ENCODE data around the gene FYB1.

Gene FYB1

GRCh38 chr5:39218482-39219402 lies 621 bp downstream of the FYB1 start:
- peak overlapping the region; percentile 45 for H3K4me3 ChIP-seq (ENCODE audit: low read depth, low read length)
- TF ChIP-seq POLR2A (IDR thresholded peaks at IDR 0.05; ENCODE audit: extremely low read depth, insufficient read length) (no peak), MYC (IDR thresholded peaks at IDR 0.05; ENCODE audit: low read depth, low read length) (peak; percentile 77), CTCF (IDR thresholded peaks at IDR 0.05; ENCODE audit: low read depth, low read length) (no peak), MAX (IDR thresholded peaks at IDR 0.05; ENCODE audit: low read depth, low read length) (peak; percentile 89)
- peak; percentile 77 for DNase-seq (ENCODE audit: low read depth)

- DNase-seq (ENCODE audit: low read depth) = peak; percentile 85
- TF ChIP-seq CTCF (IDR thresholded peaks at IDR 0.05; ENCODE audit: low read depth, low read length) (peak; percentile 87), MYC (IDR thresholded peaks at IDR 0.05; ENCODE audit: low read depth, low read length) (peak; percentile 80), MAX (IDR thresholded peaks at IDR 0.05; ENCODE audit: low read depth, low read length) (peak; percentile 72), POLR2A (IDR thresholded peaks at IDR 0.05; ENCODE audit: extremely low read depth, insufficient read length) (no peak)
These were observed 1.7 kb downstream of the FYB1 start for GRCh38 chr5:39217365-39218281.

DNA sequence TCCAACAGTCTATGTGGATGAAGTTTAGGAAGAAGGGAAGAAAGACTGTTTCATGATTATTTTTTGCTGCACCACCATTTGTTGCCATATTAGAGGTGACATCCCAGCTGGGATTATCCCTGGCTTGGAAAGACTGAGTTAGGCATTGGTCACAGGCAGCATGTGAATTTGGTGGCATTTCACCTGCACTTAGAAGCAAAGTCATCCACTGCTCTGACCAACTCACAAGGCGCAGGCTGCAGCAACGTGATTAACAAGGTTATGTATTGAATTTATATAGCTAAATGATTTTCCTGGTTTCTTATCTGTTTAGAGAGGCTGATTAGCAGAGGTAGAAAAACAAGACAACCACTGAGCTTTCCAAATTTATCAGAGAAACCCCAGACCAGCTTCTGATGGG lies 2.7 kb downstream of the FYB1 start:
- TF ChIP-seq MAX (IDR thresholded peaks at IDR 0.05; ENCODE audit: low read depth, low read length) = no peak
- TF ChIP-seq POLR2A (IDR thresholded peaks at IDR 0.05; ENCODE audit: extremely low read depth, insufficient read length) = no peak
- TF ChIP-seq CTCF (IDR thresholded peaks at IDR 0.05; ENCODE audit: low read depth, low read length) = no peak
- H3K4me3 ChIP-seq (ENCODE audit: low read depth, low read length) = no peak overlapping the region
- DNase-seq (ENCODE audit: low read depth) = no peak

More at GRCh38 chr5:39217365-39218281, 1.7 kb downstream of the FYB1 start:
- H3K4me3 ChIP-seq (ENCODE audit: low read depth, low read length) = no peak overlapping the region

DNA sequence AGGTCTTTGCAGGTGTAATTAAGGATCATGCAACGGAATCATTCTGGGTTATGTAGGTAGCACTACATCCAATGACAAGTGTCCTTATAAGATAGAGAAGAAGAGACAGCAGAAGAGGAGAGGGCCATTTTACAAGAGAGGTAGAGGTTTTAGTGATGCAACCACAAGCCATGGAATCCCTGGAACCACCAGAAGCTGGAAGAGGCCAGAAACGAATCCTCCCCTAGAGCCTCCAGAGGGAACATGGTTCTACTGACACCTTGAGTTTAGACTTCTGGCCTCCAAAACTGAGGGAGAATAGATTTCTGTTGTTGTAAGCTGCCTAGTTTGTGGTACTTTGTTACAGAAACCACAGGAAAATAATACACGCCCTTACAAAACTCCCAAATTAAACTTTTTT lies 3.5 kb downstream of the FYB1 start:
- TF ChIP-seq MAX (IDR thresholded peaks at IDR 0.05; ENCODE audit: low read depth, low read length) = no peak
- no peak for TF ChIP-seq CTCF (IDR thresholded peaks at IDR 0.05; ENCODE audit: low read depth, low read length)
- no peak for TF ChIP-seq POLR2A (IDR thresholded peaks at IDR 0.05; ENCODE audit: extremely low read depth, insufficient read length)
- no peak for TF ChIP-seq MYC (IDR thresholded peaks at IDR 0.05; ENCODE audit: low read depth, low read length)
- DNase-seq (ENCODE audit: low read depth) = no peak
- H3K4me3 ChIP-seq (ENCODE audit: low read depth, low read length) = no peak overlapping the region

DNA sequence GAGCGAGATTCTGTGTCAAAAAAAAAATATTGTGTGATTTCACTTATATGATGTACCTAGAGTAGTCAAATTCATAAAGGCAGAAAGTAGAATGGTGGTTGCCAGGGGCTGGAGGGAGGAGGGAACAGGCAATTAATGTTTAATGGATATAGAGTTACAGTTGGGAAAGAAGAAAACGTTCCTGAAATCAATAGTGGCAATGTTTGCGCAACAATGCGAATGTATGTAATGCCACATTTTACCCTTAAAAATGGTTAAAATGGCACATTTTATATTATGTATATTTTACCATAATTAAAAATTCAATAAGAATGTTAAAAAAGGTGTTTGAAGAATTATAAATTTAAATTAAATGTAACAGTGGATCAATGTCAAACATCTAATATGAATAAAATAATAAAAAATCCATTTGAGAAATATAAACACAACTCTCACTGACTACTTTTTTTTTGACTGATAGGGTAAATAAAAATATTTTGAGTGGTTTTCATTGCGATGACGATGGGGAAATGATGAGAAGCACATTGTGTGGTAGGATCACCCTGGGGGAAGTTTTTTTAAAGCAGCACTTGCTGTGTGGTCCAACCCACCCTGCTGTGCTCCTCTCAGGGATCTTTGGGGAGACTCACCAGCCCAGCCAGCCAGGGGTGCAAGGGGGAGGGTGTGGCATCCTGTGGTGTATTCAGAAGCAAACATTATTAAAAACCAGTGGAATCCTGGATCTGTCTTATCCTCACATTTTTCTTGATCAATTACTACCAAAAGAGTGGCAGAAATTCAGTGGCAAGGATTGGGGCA lies 4.3 kb downstream of the FYB1 start:
- no peak overlapping the region for H3K4me3 ChIP-seq (ENCODE audit: low read depth, low read length)
- no peak for DNase-seq (ENCODE audit: low read depth)
- TF ChIP-seq POLR2A (IDR thresholded peaks at IDR 0.05; ENCODE audit: extremely low read depth, insufficient read length) (no peak), CTCF (IDR thresholded peaks at IDR 0.05; ENCODE audit: low read depth, low read length) (no peak), MAX (IDR thresholded peaks at IDR 0.05; ENCODE audit: low read depth, low read length) (no peak), MYC (IDR thresholded peaks at IDR 0.05; ENCODE audit: low read depth, low read length) (no peak)

All from NB4 (cell line).